Neural crest cell (in vitro differentiated cells): ENCODE measurements around the gene SESN1. TPM values are rescaled to one million over a fixed set of nuclear protein-coding genes. Genes with fewer than 3 reads are reported as not detected.
"Not testable (repeated sequence)": the region's sequence is repeated elsewhere in the genome, so short reads cannot be mapped to it uniquely, and the experiment has no call there.

Experiments
- DNase-seq: peaks from one replicate; pipeline ENCODE4 v3.0.0; 2021; ENCODE audit warnings: low read depth, mixed read lengths, low spot score
- H3K27ac Mint-ChIP-seq: one replicate; pipeline ENCODE4 v1.8.0; 2021; ENCODE audit warnings: mild to moderate bottlenecking, mixed read lengths; ENCODE audit not compliant: unreplicated experiment
- H3K27me3 Mint-ChIP-seq: 2 replicates; pipeline ENCODE4 v1.8.0; 2021; ENCODE audit warnings: low read depth, mild to moderate bottlenecking, mixed read lengths
- H3K36me3 Mint-ChIP-seq: 2 replicates; pipeline ENCODE4 v1.8.0; 2021; ENCODE audit warnings: low read depth, mild to moderate bottlenecking, mixed read lengths
- H3K4me1 Mint-ChIP-seq: 2 replicates; pipeline ENCODE4 v1.8.0; 2021; ENCODE audit warnings: mixed read lengths
- H3K4me3 Mint-ChIP-seq: one replicate; pipeline ENCODE4 v1.8.0; 2021; ENCODE audit warnings: mild to moderate bottlenecking, mixed read lengths
- H3K9me3 Mint-ChIP-seq: 2 replicates; pipeline ENCODE4 v1.8.0; 2021; ENCODE audit warnings: mixed read lengths
- total RNA-seq: library from RNA; stranded (reverse); gene quantifications from 2 replicates; pipeline ENCODE4 v1.2.1, GENCODE V29; 2021
- TF ChIP-seq, protein P1 (sequence below): fragments of 200-600 bp; sonication (generic); conservative IDR thresholded peaks from 2 replicates; pipeline ENCODE4 v1.5.0; 2021; ENCODE audit warnings: antibody characterized with exemption, mild to moderate bottlenecking

SESN1 gene
- total RNA-seq, 1 donor from 2014 or later, result 11.5 TPM

- no peak overlapping the region for H3K27ac Mint-ChIP-seq
- H3K27me3 Mint-ChIP-seq, result no peaks in the 10 kb centered on the region
- no peak for DNase-seq
- H3K4me3 Mint-ChIP-seq, result no peak overlapping the region
- peaks cover 14% of the 10 kb centered on the region for H3K9me3 Mint-ChIP-seq
- H3K4me1 Mint-ChIP-seq, result no peaks in the 10 kb centered on the region
- H3K36me3 Mint-ChIP-seq, result peaks cover 41% of the 10 kb centered on the region
- TF ChIP-seq, protein P1, sequence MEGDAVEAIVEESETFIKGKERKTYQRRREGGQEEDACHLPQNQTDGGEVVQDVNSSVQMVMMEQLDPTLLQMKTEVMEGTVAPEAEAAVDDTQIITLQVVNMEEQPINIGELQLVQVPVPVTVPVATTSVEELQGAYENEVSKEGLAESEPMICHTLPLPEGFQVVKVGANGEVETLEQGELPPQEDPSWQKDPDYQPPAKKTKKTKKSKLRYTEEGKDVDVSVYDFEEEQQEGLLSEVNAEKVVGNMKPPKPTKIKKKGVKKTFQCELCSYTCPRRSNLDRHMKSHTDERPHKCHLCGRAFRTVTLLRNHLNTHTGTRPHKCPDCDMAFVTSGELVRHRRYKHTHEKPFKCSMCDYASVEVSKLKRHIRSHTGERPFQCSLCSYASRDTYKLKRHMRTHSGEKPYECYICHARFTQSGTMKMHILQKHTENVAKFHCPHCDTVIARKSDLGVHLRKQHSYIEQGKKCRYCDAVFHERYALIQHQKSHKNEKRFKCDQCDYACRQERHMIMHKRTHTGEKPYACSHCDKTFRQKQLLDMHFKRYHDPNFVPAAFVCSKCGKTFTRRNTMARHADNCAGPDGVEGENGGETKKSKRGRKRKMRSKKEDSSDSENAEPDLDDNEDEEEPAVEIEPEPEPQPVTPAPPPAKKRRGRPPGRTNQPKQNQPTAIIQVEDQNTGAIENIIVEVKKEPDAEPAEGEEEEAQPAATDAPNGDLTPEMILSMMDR, result no peak
Measured at GRCh38 chr6:108982154-108983113, 112.2 kb downstream of the SESN1 start.

DNA sequence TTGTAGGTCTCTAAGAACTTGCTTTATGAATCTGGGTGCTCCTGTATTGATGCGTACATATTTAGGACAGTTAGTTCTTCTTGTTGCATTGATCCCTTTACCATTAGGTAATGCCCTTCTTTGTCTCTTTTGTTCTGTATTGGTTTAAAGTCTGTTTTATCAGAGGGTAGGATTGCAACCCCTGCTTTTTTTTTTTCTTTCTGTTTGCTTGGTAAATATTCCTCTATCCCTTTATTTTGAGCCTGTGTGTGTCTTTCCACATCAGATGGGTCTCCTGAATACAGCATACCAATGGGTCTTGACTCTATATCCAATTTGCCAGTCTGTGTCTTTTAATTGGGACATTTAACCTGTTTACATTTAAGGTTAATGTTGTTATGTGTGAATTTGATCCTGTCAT lies 116.0 kb downstream of the SESN1 start:
- not testable (repeated sequence) for H3K27ac Mint-ChIP-seq, H3K27me3 Mint-ChIP-seq, DNase-seq, H3K4me1 Mint-ChIP-seq, H3K4me3 Mint-ChIP-seq
- Mint-ChIP-seq H3K9me3 (peaks cover 23% of the 10 kb centered on the region), H3K36me3 (peaks cover 46% of the 10 kb centered on the region)

- TF ChIP-seq, protein P1, result no peak
- Mint-ChIP-seq H3K4me1 (no peaks in the 10 kb centered on the region), H3K9me3 (peaks cover 15% of the 10 kb centered on the region), H3K36me3 (peaks cover 26% of the 10 kb centered on the region), H3K4me3 (no peak overlapping the region), H3K27ac (no peak overlapping the region), H3K27me3 (no peaks in the 10 kb centered on the region)
- DNase-seq, result no peak
Measured at GRCh38 chr6:108974201-108974600, 120.4 kb downstream of the SESN1 start.

DNA sequence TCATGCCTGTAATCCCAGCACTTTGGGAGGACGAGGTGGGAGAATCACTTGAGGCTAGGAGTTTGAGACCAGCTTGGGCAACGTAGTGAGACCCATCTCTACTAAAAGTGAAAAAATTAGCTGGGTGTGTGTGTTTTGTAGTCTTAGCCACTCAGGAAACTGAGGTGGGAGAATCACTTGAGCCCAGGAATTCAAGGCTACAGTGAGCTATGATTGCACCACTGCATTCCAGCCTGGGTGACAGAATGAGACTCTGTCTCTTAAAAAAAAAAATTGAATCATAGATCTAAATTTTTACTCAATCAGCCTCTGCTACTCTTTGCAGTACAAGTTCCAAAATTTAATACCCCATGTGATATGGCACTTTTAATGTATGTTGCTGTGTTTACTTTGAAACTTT lies 124.9 kb downstream of the SESN1 start:
- TF ChIP-seq, protein P1, result no peak
- no peaks in the 10 kb centered on the region for H3K36me3 Mint-ChIP-seq
- H3K9me3 Mint-ChIP-seq, result no peaks in the 10 kb centered on the region
- H3K27ac Mint-ChIP-seq, result no peak overlapping the region
- H3K27me3 Mint-ChIP-seq, result no peaks in the 10 kb centered on the region
- no peak overlapping the region for H3K4me3 Mint-ChIP-seq
- H3K4me1 Mint-ChIP-seq, result peaks cover 13% of the 10 kb centered on the region
- DNase-seq, result no peak

DNA sequence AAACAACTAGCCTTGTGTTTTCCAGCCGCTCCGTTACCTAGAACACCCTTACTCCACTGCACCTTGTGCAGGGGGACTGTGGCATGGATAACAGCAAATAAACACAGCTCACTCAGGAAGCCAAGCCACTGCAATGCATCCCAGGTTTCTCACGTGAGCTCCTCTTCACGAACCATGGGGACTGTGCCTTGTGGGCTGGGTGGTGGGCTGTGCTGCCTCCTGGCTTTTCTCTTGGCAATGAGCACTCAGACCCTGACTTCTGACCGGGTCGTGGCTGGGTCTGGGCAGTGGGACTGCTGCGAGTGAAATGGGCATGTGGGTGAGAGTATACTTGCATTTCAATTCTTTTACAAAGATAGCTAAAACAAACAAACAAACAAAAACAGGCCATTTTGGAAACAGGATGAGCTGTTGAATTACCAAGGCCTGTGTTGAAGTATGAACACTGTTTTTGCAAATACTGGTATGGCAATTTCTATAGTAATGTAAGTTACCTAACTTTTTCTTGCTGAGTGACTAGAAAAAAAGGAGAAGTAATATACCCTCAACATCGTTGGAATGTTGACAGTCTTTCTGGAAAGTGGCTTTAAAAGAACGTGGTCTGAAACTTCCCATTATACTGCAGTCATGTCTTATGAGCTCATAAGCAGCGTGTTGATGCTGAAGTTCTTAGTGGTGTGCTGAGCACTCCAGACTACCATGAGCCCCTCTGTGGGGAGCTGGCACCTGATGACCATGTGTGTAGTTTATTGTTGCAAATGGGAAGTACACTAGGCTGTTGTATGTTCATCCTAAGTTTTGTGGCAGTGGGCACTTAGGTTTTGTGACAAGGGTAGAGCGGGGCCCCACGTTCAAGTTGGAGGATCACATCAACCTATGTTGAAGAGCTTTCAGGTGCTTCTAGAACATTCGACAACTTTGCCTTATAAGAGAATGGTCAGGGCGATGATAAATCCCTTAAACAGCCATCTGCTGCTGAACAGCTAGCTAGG lies 126.0 kb downstream of the SESN1 start:
- no peak for DNase-seq
- Mint-ChIP-seq H3K36me3 (no peaks in the 10 kb centered on the region), H3K27ac (no peak overlapping the region)

More for the DNA sequence above, 126.0 kb downstream of the SESN1 start:
- TF ChIP-seq, protein P1, result no peak
- peaks cover 13% of the 10 kb centered on the region for H3K4me1 Mint-ChIP-seq
- H3K27me3 Mint-ChIP-seq, result no peaks in the 10 kb centered on the region
- H3K9me3 Mint-ChIP-seq, result no peaks in the 10 kb centered on the region
- no peak overlapping the region for H3K4me3 Mint-ChIP-seq
